IMR-90 (cell line): ENCODE results near the gene DBNL. TPM values are rescaled to one million over a fixed set of nuclear protein-coding genes. Genes with fewer than 3 reads are reported as not detected.

Experiments used
- ATAC-seq: fragments of 200-7000 bp; cut with Tn5 transposase; 2 replicates; pipeline ENCODE4 v1.9.1; 2020; ENCODE audit warnings: low read depth, mild to moderate bottlenecking, moderate library complexity
- BruUV-seq: library from RNA; stranded (reverse); fragments of 400-500 nt; replicated peaks from 2 replicates; lab custom pipeline; 2021; lab: Mats Ljungman, UMichigan
- CTCF ChIA-PET: fragments of 300-600 bp; formaldehyde crosslinking; extraction: SDS; loops from one replicate; lab custom pipeline; 2021; ENCODE audit warnings: antibody characterized with exemption; lab: Yijun Ruan, JAX
- POLR2A ChIA-PET: fragments of 300-600 bp; sonication (Branson Sonifier 250); formaldehyde crosslinking; loops from one replicate; lab custom pipeline; 2022; ENCODE audit warnings: antibody characterized with exemption; ENCODE audit not compliant: unreplicated experiment; lab: Charles Lee
- DNase-seq: peaks from one replicate; pipeline ENCODE4 v3.0.0; 2013
- H2AFZ ChIP-seq: replicated peaks from 2 replicates; pipeline ENCODE3; 2013; ENCODE audit warnings: low read length, mild to moderate bottlenecking; ENCODE audit not compliant: poor library complexity
- H2AK5ac ChIP-seq: 2 replicates; pipeline ENCODE4 v1.6.1; 2013; ENCODE audit warnings: low read depth, low read length, inconsistent platforms
- H2AK9ac ChIP-seq: replicated peaks from 2 replicates; pipeline ENCODE3; 2013; ENCODE audit warnings: mild to moderate bottlenecking, low read depth, low read length, moderate library complexity; ENCODE audit not compliant: poor library complexity
- H2BK120ac ChIP-seq: 2 replicates; pipeline ENCODE4 v1.6.1; 2013; ENCODE audit warnings: low read depth, low read length, inconsistent platforms
- H2BK15ac ChIP-seq: 3 replicates; pipeline ENCODE4 v1.6.1; 2013; ENCODE audit warnings: low read depth, low read length, inconsistent platforms
- H2BK20ac ChIP-seq: 2 replicates; pipeline ENCODE4 v1.6.1; 2013; ENCODE audit warnings: low read depth, mild to moderate bottlenecking, inconsistent platforms, low read length, moderate library complexity
- H2BK5ac ChIP-seq: 2 replicates; pipeline ENCODE4 v1.6.1; 2013; ENCODE audit warnings: mild to moderate bottlenecking, low read depth, low read length, inconsistent platforms; ENCODE audit not compliant: poor library complexity, severe bottlenecking
- H3K14ac ChIP-seq: replicated peaks from 2 replicates; pipeline ENCODE4 v1.6.1; 2013; ENCODE audit warnings: low read depth, low read length, inconsistent platforms
- H3K18ac ChIP-seq: 2 replicates; pipeline ENCODE4 v1.6.1; 2013; ENCODE audit warnings: low read depth, low read length, control low read depth
- H3K23ac ChIP-seq: 2 replicates; pipeline ENCODE4 v1.6.1; 2013; ENCODE audit warnings: low read depth, low read length, inconsistent platforms
- H3K27ac ChIP-seq: 2 replicates; pipeline ENCODE4 v1.5.1; 2013; ENCODE audit warnings: mild to moderate bottlenecking, control low read depth, low read length; ENCODE audit not compliant: insufficient read depth
- H3K27me3 ChIP-seq: 2 replicates; pipeline ENCODE4 v1.6.1; 2013; ENCODE audit warnings: low read length; ENCODE audit not compliant: control insufficient read depth, insufficient read depth
- H3K36me3 ChIP-seq: 2 replicates; pipeline ENCODE4 v1.6.1; 2013; ENCODE audit warnings: low read length, mixed read lengths; ENCODE audit not compliant: control insufficient read depth, insufficient read depth
- H3K4ac ChIP-seq: 2 replicates; pipeline ENCODE4 v1.6.1; 2013; ENCODE audit warnings: low read depth, low read length, inconsistent platforms
- H3K4me1 ChIP-seq: 2 replicates; pipeline ENCODE4 v1.6.1; 2013; ENCODE audit warnings: low read length, mixed read lengths; ENCODE audit not compliant: control insufficient read depth, insufficient read depth
- H3K4me2 ChIP-seq: 2 replicates; pipeline ENCODE4 v1.6.1; 2013; ENCODE audit warnings: low read depth, mild to moderate bottlenecking, control low read depth, low read length, moderate library complexity
- H3K4me3 ChIP-seq: 2 replicates; pipeline ENCODE4 v1.5.1; 2013; ENCODE audit warnings: low read depth, mild to moderate bottlenecking, control low read depth, low read length, moderate library complexity; ENCODE audit not compliant: insufficient read depth
- H3K56ac ChIP-seq: 2 replicates; pipeline ENCODE4 v1.6.1; 2013; ENCODE audit warnings: low read length, inconsistent platforms; ENCODE audit not compliant: insufficient read depth; ENCODE audit errors: extremely low read depth
- H3K79me1 ChIP-seq, 2 experiments: 2 replicates each; pipeline ENCODE4 v1.6.1; 2013; ENCODE audit warnings: low read length in 2 of 2, inconsistent platforms in 1 of 2, low read depth in 1 of 2
- H3K9ac ChIP-seq: 2 replicates; pipeline ENCODE4 v1.6.1; 2013; ENCODE audit warnings: low read depth, low read length, control low read depth
- H3K9me1 ChIP-seq: 2 replicates; pipeline ENCODE4 v1.6.1; 2013; ENCODE audit warnings: low read length, inconsistent platforms; ENCODE audit not compliant: insufficient read depth
- H3K9me3 ChIP-seq: 2 replicates; pipeline ENCODE4 v1.6.1; 2013; ENCODE audit warnings: low read length; ENCODE audit not compliant: control insufficient read depth, insufficient read depth
- H4K20me1 ChIP-seq: 2 replicates; pipeline ENCODE4 v1.6.1; 2013; ENCODE audit warnings: low read length, inconsistent platforms; ENCODE audit not compliant: insufficient read depth
- H4K5ac ChIP-seq: 2 replicates; pipeline ENCODE4 v1.6.1; 2013; ENCODE audit warnings: mild to moderate bottlenecking, low read depth, low read length, control low read depth
- H4K8ac ChIP-seq, 2 experiments: 2 replicates each; pipeline ENCODE4 v1.6.1; 2013; ENCODE audit warnings: low read depth in 2 of 2, low read length in 2 of 2, control low read depth in 1 of 2, inconsistent platforms in 1 of 2
- H4K91ac ChIP-seq: 2 replicates; pipeline ENCODE4 v1.6.1; 2013; ENCODE audit warnings: low read depth, low read length, inconsistent platforms; ENCODE audit not compliant: insufficient read depth
- BHLHE40 ChIP-seq: fragments of 150-350 bp; IDR thresholded peaks from 2 replicates; pipeline ENCODE4 v1.6.1; 2016; ENCODE audit warnings: mild to moderate bottlenecking, low read depth, low read length
- CEBPB ChIP-seq: IDR thresholded peaks from 2 replicates; pipeline ENCODE4 v1.6.1; 2012; ENCODE audit warnings: low read depth, low read length, improper control_type of control experiment
- CTCF ChIP-seq: conservative IDR thresholded peaks from 2 replicates; pipeline ENCODE4 v1.5.1; 2012; ENCODE audit warnings: mild to moderate bottlenecking, low read depth, low read length, improper control_type of control experiment
- FOS ChIP-seq: fragments of 150-350 bp; IDR thresholded peaks from 2 replicates; pipeline ENCODE4 v1.6.1; 2016; ENCODE audit warnings: low read depth, low read length
- MAFK ChIP-seq: IDR thresholded peaks from 2 replicates; pipeline ENCODE4 v1.6.1; 2012; ENCODE audit warnings: low read depth, low read length, improper control_type of control experiment
- MAZ ChIP-seq: IDR thresholded peaks from 2 replicates; pipeline ENCODE4 v1.6.1; 2012; ENCODE audit warnings: low read depth, mild to moderate bottlenecking, low read length, improper control_type of control experiment, moderate library complexity, borderline replicate concordance
- MXI1 ChIP-seq: IDR thresholded peaks from 2 replicates; pipeline ENCODE4 v1.6.1; 2012; ENCODE audit warnings: low read depth, mild to moderate bottlenecking, low read length, moderate library complexity, borderline replicate concordance
- NFE2L2 ChIP-seq: fragments of 150-350 bp; IDR thresholded peaks from 2 replicates; pipeline ENCODE4 v1.6.1; 2016; ENCODE audit warnings: low read depth, mild to moderate bottlenecking, low read length
- POLR2A ChIP-seq: IDR thresholded peaks from 2 replicates; pipeline ENCODE4 v1.6.1; 2012; ENCODE audit warnings: mild to moderate bottlenecking, low read depth, low read length
- RAD21 ChIP-seq: IDR thresholded peaks from 2 replicates; pipeline ENCODE4 v1.6.1; 2012; ENCODE audit warnings: low read length, improper control_type of control experiment
- RCOR1 ChIP-seq: IDR thresholded peaks from 2 replicates; pipeline ENCODE4 v1.6.1; 2012; ENCODE audit warnings: mild to moderate bottlenecking, low read length, improper control_type of control experiment; ENCODE audit not compliant: insufficient replicate concordance
- RFX5 ChIP-seq: IDR thresholded peaks from 2 replicates; pipeline ENCODE4 v1.8.0; 2012; ENCODE audit warnings: low read depth, mild to moderate bottlenecking, low read length, moderate library complexity
- SMC3 ChIP-seq: fragments of 150-350 bp; IDR thresholded peaks from 2 replicates; pipeline ENCODE4 v1.6.1; 2016; ENCODE audit warnings: low read depth, mild to moderate bottlenecking, antibody characterized with exemption, low read length, moderate library complexity
- WGBS, 2 experiments: methylation state at CpG; one replicate each; pipeline versions ENCODE4 v1.1.5 to v1.1.7; 2013; ENCODE audit warnings: missing lambda C conversion rate in 2 of 2; ENCODE audit not compliant: insufficient read length in 1 of 2; ENCODE audit errors: extremely low coverage in 2 of 2; 5-methylcytosine and 5-hydroxymethylcytosine counted together
- dilution Hi-C: fragments of 300-500 bp; cut with HindIII; formaldehyde crosslinking; loops from one replicate; pipeline ENCODE4 v1.14.3; 2018; ENCODE audit warnings: low sequenced_read_pairs; ENCODE audit not compliant: unreplicated experiment
- in situ Hi-C: fragments of 300-500 bp; cut with MboI; formaldehyde crosslinking; loops from 3 replicates; pipeline ENCODE4 v1.14.3; 2019; ENCODE audit warnings: low sequenced_read_pairs, inconsistent platforms, mixed read lengths
- intact Hi-C: fragments of 100-400 bp; cut with micrococcal nuclease; formaldehyde crosslinking; loops from 2 replicates; pipeline ENCODE4 v1.10.0; 2022
- polyA plus RNA-seq, 3 experiments: library from polyadenylated mRNA; depleted of rRNA; stranded (reverse); fragments of >200 nt; gene quantifications; 2 replicates each; pipeline ENCODE4 v1.2.3, GENCODE V29; 2012; ENCODE audit warnings: low replicate concordance in 1 of 3
- total RNA-seq: library from RNA; depleted of rRNA; stranded (reverse); fragments of >200 nt; gene quantifications from 2 replicates; pipeline ENCODE4 v1.2.3, GENCODE V29; 2012
- TF ChIP-seq, protein P1 (sequence below): fragments of 150-350 bp; IDR thresholded peaks from 2 replicates; pipeline ENCODE4 v1.6.1; 2017; ENCODE audit warnings: mild to moderate bottlenecking, antibody characterized with exemption, low read length, low read depth
- TF ChIP-seq, protein P2 (sequence below): fragments of 150-350 bp; IDR thresholded peaks from 2 replicates; pipeline ENCODE4 v1.6.1; 2016; ENCODE audit warnings: low read depth, mild to moderate bottlenecking, low read length, moderate library complexity, borderline replicate concordance

DBNL gene
- total and polyA plus RNA-seq, 2 of the 4 experiments (the other 2 are of a cell fraction) = 157 to 179 TPM

DNA sequence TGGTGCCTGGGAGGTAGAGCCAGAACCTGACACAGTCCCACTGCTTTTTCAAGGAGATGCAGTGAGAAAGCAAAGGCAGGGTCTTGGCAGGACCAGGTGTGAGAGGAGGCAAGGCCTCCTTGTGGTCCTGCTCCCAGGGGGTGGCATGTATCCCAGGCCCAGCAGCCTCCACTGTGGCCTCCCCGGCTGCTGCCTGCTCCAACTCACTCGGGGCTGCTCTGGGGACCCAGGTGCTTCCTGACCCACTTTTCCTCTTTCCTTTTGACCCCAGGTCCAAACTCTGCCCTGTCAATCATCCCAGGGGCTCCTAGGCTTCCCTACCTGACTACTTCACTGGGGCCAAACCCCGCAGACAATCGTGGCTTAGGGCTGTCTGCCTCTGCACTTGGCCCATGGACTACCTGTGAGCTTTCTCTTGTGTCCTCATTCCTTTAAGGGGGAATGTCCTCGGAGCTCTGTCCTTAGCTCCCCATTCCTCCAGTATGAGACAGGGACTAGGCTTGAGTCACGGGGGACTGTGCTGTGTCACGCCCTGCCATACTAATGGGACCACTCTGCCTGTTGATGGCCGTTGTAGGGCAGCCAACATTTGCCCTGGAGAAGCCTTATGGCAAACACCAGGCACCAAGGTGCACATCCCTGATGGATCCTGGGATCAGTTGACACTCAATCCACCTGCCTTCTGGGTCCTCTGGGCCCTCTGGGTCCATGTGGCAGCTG lies 58.5 kb downstream of the DBNL start:
- H2BK20ac ChIP-seq = no peak overlapping the region; the same call in 1 of the 2 replicates
- dilution Hi-C loops = no loop called here
- no peak overlapping the region for H3K23ac ChIP-seq
- no peak overlapping the region for H3K9ac ChIP-seq
- H3K79me1 ChIP-seq = no peaks in the 10 kb centered on the region; a peak in 1 of 4 replicates
- peak overlapping the region; percentile 56 for H2AK5ac ChIP-seq
- H3K27me3 ChIP-seq = no peaks in the 10 kb centered on the region
- peak overlapping the region; percentile 33 for H2AK9ac ChIP-seq
- H3K4me3 ChIP-seq = no peak overlapping the region
- H3K18ac ChIP-seq = no peak overlapping the region
- no peak overlapping the region for H4K8ac ChIP-seq
- H3K14ac ChIP-seq = peak overlapping the region; percentile 63; the same call in 1 of the 2 replicates
- H3K9me3 ChIP-seq = no peaks in the 10 kb centered on the region
- H3K36me3 ChIP-seq = no peaks in the 10 kb centered on the region
- H3K9me1 ChIP-seq = peaks cover 25% of the 10 kb centered on the region
- H2BK5ac ChIP-seq = no peak overlapping the region
- H4K5ac ChIP-seq = no peak overlapping the region
- H3K4me2 ChIP-seq = no peak overlapping the region
- CTCF ChIA-PET = no interaction called here
- in situ Hi-C loops = no loop called here
- H2BK15ac ChIP-seq = no peak overlapping the region
- DNase-seq (no peak), ATAC-seq (no peak)
- no TSS peak for BruUV-seq
- no peaks in the 10 kb centered on the region for H4K20me1 ChIP-seq
- peak overlapping the region; percentile 70 for H2AFZ ChIP-seq
- H4K91ac ChIP-seq = no peak overlapping the region
- H3K56ac ChIP-seq = no peak overlapping the region
- no peak overlapping the region for H3K27ac ChIP-seq
- POLR2A ChIA-PET = interaction anchor here (1.0 kb wide), 1 partner anchor 14 kb away, joined by 3 read pairs; no protein-coding TSS in a partner anchor
- peak overlapping the region; percentile 79 for H3K4ac ChIP-seq
- H3K4me1 ChIP-seq = peaks cover 36% of the 10 kb centered on the region
- peak overlapping the region; percentile 67 for H2BK120ac ChIP-seq
- WGBS, 2 experiments = 88% methylated on average over 4 of the region's 8 CpGs; no CpG with 5 or more reads in 1 of the 2 experiments
- intact Hi-C loops = no loop called here
- TF ChIP-seq FOS (no peak), SMC3 (no peak), NFE2L2 (no peak), MXI1 (no peak), MAFK (no peak), CTCF (no peak), CEBPB (no peak), RAD21 (no peak), RFX5 (no peak), RCOR1 (no peak), MAZ (no peak), POLR2A (no peak), BHLHE40 (no peak)
- TF ChIP-seq, protein P1, sequence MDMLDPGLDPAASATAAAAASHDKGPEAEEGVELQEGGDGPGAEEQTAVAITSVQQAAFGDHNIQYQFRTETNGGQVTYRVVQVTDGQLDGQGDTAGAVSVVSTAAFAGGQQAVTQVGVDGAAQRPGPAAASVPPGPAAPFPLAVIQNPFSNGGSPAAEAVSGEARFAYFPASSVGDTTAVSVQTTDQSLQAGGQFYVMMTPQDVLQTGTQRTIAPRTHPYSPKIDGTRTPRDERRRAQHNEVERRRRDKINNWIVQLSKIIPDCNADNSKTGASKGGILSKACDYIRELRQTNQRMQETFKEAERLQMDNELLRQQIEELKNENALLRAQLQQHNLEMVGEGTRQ = no peak
- TF ChIP-seq, protein P2, sequence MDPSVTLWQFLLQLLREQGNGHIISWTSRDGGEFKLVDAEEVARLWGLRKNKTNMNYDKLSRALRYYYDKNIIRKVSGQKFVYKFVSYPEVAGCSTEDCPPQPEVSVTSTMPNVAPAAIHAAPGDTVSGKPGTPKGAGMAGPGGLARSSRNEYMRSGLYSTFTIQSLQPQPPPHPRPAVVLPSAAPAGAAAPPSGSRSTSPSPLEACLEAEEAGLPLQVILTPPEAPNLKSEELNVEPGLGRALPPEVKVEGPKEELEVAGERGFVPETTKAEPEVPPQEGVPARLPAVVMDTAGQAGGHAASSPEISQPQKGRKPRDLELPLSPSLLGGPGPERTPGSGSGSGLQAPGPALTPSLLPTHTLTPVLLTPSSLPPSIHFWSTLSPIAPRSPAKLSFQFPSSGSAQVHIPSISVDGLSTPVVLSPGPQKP = no peak
